SU-DHL-6 (cell line): ENCODE data around the gene SH3RF1.

Experiments
- EZH2phosphoT487 ChIP-seq: fragments of 200-600 bp; sonication (generic), shearing (Covaris generic); conservative IDR thresholded peaks from 2 replicates; pipeline ENCODE4 v1.6.1; 2018; ENCODE audit warnings: mild to moderate bottlenecking, antibody characterized with exemption, low read length, moderate library complexity, mixed read lengths
- TF ChIP-seq, protein P1 (sequence below): fragments of 200-600 bp; sonication (generic); IDR thresholded peaks from one replicate; pipeline ENCODE4 v1.5.1; 2017; ENCODE audit warnings: antibody characterized with exemption, mild to moderate bottlenecking, low read length, moderate library complexity; ENCODE audit not compliant: insufficient read depth, poor library complexity, severe bottlenecking

DNA sequence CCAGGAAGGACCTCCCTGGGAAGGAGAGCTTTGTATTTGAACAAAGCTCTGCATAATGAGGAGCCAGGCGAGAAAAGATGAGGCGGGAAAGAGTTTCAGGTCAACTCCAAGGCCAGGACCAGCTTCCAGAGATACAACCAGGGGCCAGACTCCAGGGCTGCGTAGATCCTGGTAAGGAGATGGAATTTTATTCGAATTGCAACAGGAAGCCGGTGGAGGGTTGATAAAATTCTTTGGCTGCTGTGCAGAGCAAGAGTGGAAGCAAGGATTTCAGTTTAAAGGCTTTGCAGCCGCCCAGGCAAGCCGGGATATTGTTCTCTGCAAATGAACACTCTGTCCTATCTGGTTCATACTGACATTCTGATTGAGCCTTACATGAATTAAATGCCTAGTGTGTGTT is 220.5 kb downstream of the SH3RF1 start:
- TF ChIP-seq, protein P1, sequence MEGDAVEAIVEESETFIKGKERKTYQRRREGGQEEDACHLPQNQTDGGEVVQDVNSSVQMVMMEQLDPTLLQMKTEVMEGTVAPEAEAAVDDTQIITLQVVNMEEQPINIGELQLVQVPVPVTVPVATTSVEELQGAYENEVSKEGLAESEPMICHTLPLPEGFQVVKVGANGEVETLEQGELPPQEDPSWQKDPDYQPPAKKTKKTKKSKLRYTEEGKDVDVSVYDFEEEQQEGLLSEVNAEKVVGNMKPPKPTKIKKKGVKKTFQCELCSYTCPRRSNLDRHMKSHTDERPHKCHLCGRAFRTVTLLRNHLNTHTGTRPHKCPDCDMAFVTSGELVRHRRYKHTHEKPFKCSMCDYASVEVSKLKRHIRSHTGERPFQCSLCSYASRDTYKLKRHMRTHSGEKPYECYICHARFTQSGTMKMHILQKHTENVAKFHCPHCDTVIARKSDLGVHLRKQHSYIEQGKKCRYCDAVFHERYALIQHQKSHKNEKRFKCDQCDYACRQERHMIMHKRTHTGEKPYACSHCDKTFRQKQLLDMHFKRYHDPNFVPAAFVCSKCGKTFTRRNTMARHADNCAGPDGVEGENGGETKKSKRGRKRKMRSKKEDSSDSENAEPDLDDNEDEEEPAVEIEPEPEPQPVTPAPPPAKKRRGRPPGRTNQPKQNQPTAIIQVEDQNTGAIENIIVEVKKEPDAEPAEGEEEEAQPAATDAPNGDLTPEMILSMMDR: no peak
- TF ChIP-seq EZH2phosphoT487: no peak
